OCI-LY7 (cell line): ENCODE data around the gene DCHS1.

Experiments
- EZH2phosphoT487 ChIP-seq: fragments of 200-600 bp; sonication (generic); IDR thresholded peaks from 2 replicates; pipeline ENCODE4 v1.6.1; 2018; ENCODE audit warnings: low read depth, borderline replicate concordance, mild to moderate bottlenecking, mixed run types, antibody characterized with exemption, low read length, moderate library complexity, mixed read lengths
- TF ChIP-seq, protein P1 (sequence below): fragments of 200-600 bp; sonication (generic); conservative IDR thresholded peaks from 2 replicates; pipeline ENCODE4 v1.5.1; 2014; ENCODE audit warnings: mild to moderate bottlenecking, antibody characterized with exemption, low read length, moderate library complexity, mixed read lengths

DNA sequence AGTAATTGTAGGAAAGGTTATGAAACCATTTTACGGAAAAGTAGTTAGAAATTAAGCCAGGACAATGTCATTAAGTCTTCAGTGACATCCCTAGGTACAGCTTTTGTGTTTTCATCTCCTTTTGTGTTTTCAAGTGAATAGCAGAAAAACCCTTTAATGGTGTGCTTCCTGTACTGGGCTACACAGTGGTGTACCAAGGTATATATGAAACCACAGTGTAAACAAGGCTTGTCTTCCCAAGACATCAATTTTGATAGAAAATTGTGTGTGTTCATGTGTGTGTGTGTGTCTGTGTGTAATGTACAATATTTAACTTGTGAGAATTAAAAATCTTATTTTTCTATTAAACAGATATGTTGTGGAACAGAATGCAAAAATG lies 18.6 kb upstream of the DCHS1 start:
- TF ChIP-seq, protein P1, sequence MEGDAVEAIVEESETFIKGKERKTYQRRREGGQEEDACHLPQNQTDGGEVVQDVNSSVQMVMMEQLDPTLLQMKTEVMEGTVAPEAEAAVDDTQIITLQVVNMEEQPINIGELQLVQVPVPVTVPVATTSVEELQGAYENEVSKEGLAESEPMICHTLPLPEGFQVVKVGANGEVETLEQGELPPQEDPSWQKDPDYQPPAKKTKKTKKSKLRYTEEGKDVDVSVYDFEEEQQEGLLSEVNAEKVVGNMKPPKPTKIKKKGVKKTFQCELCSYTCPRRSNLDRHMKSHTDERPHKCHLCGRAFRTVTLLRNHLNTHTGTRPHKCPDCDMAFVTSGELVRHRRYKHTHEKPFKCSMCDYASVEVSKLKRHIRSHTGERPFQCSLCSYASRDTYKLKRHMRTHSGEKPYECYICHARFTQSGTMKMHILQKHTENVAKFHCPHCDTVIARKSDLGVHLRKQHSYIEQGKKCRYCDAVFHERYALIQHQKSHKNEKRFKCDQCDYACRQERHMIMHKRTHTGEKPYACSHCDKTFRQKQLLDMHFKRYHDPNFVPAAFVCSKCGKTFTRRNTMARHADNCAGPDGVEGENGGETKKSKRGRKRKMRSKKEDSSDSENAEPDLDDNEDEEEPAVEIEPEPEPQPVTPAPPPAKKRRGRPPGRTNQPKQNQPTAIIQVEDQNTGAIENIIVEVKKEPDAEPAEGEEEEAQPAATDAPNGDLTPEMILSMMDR = no peak
- TF ChIP-seq EZH2phosphoT487 = no peak
